Stimulated activated CD4-positive, alpha-beta T cell treated with anti-CD3 and anti-CD28 coated beads, TNF-alpha, amount 100 ng/mL, for 48 hours (primary cell): ENCODE measurements around the gene TRPV5.
"Not testable (repeated sequence)": the region's sequence is repeated elsewhere in the genome, so short reads cannot be mapped to it uniquely, and the experiment has no call there.

ENCODE experiments used
- DNase-seq, 3 donors: peaks; one replicate each; pipeline ENCODE4 v3.0.0-alpha.2; 2020; ENCODE audit warnings: low read depth in 3 of 3

TRPV5 gene

DNA sequence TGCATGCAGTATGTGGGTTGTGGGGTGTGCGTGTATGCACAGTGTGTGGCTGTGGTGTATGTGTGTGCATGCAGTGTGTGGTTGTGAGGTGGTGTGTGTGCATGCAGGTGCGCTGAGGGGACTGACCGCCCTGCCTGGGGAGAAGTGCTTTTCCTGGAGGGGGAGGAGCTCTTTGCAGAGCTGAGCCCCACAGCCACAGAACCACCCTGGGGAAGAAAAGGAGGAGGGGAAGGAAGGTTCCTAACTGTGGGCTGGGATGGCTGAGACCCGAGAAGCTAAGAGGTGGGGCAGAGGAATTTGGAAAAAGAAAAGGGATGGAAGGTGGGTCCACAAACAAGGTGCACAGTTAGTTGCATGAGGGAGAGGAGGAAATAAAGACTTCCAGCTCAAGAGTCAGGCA lies at the start of gene TRPV5:
Gene TRPV5, minus strand, starts transcription at position 123 of the 400 bp plus-strand sequence. CDS start 287 bp downstream, outside the sequence.
- DNase-seq, result no peak

DNA sequence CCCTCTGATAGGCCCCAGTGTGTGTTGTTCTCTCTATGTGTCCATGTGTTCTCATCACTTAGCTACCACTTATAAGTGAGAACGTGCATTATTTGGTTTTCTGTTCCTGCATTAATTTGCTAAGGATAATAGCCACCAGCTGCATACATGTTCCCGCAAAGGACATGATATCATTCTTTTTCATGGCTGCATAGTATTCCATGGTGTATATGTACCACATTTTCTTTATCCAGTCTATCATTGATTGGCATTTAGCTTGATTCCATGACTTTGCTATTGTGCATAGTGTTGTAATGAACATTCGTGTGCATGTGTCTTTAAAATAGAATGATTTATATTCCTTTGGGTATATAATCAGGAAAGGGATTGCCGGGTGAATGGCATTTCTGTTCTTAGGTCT lies 44.9 kb upstream of the TRPV5 start:
- DNase-seq, result not testable (repeated sequence)

DNA sequence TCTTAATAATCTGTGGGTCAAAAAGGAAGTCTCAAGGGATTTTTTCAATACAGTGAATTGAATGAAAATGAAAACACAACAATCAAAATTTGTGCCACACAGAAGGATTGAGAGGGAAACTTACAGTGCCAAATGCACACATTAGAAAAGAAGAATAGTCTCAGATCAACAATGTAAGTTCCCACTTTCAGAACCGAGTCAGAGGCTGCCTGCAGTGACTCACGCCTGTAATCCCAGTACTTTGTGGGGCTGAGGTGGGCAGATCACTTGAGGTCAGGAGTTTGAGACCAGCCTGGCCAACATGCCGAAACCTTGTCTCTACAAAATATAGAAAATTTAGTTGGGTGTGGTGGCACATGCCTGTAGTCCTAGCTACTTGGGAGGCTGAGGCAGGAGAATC lies 41.1 kb upstream of the TRPV5 start:
- no peak for DNase-seq

DNA sequence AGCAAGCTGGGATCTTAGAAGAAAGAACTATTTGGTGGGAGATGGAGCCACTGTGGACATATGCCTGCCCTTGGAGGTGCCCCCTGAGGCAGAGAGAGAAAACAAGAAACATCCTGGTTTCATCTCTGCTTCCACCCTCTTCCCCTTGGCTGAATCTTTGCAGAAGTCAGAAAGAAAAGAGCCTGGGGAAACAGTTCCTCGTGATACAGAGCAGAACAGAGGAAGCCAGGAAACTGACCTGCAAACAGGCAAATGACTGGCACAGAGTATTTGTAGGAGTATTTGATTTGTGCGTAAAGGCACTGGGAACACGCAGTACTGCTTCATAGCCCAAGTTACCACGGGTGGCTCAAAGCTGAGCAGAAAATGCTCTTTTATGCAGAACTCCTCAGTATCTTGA lies 35.6 kb upstream of the TRPV5 start:
- no peak for DNase-seq

DNA sequence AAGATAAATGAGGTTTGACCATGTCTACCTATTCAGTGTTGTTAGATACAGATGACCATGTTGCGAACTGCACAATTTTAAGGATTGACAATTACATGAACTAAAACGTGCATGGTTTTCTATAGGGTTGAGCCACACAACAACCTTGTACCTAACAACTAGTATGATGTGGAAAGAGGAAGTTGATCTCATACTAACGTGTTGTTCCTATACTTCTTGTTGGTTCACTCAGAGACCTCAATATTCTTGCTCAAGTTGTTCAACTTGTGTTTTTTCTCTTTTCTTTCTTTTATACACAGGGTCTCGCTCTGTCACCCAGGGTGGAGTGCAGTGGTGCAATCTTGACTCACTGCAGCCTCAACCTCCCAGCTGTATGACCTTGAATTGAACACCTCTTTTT lies 34.7 kb upstream of the TRPV5 start:
- DNase-seq, result no peak

DNA sequence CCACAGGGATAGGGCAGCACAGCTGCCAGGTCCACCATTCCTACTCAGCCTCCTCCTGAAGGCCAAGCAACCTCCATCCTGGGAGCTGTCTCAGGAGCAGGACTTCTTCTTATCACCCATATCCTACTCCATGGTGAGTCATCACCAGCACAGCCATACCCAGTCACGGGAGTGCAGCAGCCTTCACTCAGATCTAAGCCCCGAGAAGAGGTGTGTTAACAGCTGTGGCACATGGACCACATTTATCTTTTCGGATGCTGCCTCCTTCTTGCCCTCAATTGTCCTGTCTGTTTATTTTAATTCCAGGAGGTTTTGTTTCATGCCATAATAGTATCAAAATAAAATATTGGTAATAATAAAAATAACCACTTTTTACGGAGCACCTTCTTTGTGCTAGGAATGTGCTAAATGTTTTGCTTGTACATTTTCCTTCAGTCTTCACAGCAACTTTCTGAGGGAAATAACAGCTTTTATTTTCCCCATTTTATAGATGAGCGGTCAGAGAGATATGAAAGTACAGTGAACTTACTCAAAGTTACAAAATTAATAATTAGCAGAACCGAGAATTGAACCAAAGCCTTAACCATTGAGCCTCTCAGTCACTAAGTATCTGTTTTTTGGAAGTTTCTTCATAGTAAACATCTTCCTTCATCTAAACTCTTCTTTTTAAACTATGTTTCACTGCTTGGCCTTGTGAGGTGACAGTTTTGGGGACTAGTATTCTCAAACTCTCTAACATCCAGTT lies 31.1 kb upstream of the TRPV5 start:
- no peak for DNase-seq

DNA sequence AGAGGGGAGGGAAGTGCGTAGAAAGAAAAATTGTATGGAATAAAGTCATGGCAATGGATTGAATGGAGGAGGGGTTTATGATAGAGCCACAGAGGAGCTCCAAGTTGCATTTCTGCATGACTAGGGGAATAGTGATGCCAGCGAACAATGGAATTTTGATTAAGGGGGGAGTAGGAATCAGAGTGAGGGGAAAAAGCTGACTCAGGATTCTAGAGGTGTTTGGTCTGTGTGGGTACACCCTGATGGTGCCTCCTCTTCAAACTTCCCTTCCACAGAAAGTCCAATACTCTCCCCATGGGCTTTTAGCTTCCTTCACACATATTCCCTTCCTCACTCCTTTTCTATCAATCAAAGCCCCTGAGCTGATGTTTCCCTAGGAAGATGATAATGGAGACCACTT lies 30.4 kb upstream of the TRPV5 start:
- DNase-seq, result no peak

DNA sequence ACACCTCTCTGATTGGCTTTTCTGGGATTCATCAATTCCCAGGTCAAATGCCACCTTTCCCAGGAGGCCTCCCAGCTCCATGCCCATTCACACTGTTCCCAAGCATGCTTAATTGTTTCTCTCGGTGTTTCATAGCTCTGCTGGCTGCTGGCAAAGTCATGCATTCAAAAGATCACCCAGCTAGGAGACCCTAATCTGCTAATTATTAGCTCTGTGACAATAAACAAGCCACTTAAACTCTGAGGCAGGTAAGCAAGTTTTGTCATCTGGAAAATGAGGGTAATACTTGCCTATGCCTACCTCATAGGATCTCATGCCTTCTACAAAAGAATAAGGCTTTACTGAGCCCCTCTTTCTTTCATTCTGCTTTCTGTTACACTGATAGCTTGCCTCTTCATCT lies 29.4 kb upstream of the TRPV5 start:
- DNase-seq, result no peak

DNA sequence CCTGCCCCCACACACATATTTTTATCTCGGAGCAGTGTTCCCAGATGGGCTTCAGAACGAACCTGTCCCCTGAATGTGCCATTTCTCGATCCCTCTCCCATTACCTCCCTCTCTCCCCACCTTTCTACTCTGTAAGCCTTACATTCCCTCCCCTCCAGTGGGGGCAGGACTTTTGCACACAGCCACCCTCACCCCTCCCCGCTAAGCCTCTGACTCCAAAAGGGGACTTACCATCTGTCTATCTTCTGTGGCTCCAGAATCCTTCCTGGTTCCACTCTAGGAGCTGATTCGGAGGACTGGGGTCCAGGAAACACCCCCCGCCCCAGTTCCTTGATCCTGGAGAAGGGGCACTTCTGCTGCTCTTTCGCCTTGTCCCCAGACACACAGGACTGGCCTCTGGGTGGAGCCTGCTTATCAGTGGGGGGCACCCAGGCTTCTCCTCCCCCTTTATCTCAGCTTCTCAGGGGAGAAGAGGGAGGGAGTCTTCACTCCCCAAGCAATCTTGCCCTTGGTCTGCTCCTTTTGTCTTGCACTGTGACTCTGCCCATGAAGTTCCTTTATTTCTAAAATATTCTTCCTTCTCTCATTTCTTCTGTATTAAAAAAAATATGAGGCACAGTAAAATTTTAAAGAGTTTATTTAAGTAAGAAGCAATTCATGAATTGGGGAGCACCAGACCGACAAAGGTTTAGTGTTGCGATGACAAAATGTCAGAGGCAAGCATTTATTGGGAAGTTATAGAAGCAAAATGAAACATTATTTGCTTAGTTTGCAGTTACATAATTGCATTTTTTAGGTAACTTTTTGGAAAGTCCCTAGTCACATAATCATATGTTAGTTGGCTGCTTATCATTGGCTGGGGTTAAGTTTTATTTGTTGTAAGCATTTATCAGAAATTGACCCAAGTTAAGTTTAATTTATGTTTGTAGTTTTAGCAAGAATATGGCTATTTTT lies 28.7 kb upstream of the TRPV5 start, which contains the start of gene KEL:
Gene KEL, minus strand, starts transcription at position 391 of the 954 bp plus-strand sequence. Its CDS starts 157 bp downstream, at position 234.
- no peak for DNase-seq

DNA sequence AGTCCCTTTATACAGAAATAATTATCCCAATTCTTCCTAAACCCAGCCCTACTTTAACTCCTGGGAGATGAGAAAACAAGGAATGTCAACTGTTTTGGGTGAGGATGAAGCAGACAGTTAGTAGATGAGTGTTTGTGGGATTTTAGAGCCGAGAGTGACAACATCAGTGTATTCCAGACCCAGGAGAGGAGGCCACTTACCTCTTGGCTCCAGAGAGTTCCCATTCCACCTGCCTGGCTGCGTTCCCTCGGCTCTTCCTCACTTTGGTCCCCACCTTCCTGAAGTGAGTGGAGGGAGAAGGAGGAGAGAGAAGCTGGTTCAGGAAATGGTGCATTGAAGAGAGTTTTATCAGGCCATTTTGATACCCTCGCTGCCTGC lies 28.0 kb upstream of the TRPV5 start:
- no peak for DNase-seq

DNA sequence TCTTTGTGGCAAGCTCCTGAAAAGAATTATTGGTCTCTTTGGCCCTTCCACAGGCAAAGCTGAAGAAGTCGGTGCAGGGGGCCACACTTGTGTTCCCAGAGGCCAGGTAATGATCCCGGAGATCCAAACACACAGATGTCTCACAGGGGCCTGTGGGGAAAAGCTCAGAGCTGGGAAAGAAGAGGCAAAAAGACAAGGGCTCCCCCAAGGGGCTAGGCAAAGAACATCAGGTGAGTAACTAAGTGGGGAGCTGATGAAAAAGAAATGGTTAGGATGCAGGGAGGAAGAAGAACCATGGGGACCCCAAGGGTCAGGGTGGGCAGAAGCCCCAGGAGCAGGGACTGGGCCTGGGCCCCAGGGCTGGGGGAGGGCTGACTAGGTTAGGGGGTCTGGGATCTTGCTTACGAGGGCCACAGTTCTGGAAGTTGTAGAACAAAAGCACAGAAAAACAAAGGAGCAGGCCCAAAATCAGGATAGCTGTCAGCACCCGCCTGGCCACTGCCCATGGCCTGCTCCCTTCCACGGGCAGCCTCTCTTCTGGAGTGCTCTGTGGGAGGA lies 27.5 kb upstream of the TRPV5 start:
- DNase-seq, result no peak

DNA sequence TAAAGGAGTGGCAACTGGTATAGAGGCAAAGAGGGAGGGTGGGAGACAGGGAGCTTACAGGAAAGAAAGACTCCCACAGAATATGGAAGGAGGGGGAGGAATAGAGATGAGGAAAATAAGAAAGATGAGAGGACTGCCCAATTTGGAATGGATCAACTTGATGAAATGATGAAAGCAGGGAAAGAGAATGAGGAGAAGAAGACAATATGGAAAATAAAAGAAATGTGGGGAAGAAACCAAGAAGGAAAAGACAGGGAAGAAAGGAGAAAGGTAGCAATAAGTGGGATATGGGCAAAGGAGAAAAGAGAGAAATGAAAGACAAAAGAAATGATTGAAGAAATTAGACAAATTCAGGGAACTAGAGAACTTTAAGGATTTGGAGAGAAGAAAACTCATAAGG lies 25.7 kb upstream of the TRPV5 start:
- DNase-seq, result no peak

DNA sequence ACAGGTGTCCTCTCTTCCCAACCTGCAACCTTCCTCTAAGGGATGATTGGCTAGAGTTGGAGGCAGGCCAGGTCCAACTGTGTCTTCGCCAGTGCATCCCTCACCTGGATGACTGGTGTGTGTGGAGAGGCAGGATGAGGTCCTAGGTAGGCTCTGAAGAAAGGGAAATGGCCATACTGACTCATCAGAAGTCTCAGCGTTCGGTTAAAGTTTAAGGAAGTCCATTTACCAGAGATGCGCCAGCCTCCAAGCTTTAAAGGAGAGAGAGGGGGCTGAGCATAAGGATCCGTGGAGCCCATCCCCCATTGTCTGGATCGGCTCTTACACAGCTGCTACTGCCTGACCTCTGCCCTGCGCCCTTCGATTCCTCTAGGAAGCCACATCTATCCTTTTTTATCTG lies 24.2 kb upstream of the TRPV5 start:
- no peak for DNase-seq

DNA sequence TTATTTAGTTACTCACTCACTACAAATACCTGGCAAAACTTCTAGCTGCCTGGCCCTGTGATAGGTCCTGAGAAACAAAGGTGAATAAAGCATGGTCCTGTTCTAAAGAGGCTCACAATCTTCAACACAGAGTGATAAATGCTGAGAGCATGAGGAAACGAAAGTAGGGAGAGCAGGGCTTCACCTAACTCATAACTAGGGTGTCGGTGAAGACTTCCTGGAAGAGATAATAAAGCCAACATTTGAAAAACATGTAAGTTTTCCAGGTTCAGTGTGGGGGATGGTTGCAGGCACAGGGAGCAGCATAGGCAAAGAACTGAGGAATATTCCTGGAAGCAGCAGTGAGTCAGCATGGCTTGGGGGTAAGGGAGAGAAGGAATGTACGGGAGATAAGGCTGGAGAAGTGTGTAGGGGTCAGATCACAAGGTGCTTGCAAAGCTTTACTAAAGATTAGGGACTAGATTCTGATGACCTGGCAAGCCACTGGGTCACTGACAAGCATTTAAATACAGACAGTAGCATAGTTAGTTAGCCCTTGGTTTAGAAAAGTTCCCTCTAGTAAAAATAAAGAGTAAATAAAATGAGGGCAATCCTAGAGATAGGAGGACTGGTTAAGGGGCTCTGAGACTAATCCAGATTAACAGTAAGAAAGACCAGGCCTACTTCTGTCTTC lies 23.5 kb upstream of the TRPV5 start:
- no peak for DNase-seq

DNA sequence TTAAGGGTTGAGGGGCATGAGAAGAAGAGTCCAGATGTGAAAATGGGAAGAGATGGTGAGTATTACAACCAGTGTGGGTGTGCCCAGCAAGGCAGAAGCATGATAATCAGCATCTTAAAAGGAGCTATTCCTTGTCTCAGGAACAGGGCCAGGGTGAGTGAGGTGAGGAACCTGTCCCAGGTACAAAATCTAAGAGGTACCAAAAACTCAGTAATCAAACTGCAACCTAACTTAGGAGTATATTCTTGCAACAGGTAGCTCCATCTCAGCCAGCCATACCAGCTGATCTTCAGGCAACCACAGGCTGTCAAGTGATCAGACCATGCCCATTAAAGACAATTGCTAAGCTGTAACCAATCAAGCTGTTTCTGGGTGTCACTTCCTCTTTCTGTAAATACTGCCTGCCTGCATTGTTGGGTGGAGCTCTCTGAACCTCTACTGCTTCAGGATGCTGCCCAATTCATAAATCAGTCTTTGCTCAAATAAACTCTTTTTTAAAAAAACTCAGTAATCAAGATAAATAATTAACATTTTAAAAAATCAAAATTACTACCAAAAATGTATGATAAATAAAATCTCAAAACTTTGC lies 21.2 kb upstream of the TRPV5 start:
- DNase-seq, result no peak

DNA sequence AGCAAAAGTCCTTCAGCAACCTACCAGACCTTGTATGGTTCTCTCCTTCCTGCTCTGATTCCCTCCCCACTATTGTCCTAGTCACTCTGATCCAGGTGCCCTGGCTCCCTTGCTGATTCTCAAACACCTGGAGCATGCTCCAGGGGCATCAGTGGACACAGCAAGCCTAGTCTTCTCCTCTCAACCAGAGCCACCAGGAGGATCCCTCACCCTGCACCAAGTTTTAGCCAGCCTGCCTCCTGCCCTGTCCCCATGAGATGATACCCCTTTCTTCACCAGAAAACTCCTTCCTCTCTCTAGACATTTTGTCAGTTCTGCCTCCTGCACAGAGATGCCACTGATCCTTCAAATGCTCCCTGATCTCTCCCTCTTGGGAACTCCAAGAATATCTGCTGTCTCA lies 16.7 kb upstream of the TRPV5 start:
- no peak for DNase-seq

DNA sequence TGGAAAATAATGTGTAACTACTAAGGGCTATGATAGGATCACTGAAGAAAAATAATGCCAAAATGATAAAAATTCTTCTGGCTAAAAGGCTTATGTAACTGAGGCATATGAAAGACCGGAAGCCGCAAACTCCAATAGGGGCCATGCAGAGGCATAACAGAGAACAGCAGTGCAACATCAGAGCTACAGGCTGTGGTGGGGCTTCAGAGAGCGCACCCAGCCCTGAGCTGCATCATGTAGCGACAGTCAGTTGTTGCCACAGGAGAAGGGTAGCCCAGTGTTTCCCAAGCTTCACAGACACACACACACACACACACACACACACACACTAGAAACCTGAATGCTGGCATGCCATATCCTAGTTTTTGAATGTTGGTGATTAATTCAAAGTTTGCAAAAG lies 15.1 kb upstream of the TRPV5 start:
- no peak for DNase-seq

DNA sequence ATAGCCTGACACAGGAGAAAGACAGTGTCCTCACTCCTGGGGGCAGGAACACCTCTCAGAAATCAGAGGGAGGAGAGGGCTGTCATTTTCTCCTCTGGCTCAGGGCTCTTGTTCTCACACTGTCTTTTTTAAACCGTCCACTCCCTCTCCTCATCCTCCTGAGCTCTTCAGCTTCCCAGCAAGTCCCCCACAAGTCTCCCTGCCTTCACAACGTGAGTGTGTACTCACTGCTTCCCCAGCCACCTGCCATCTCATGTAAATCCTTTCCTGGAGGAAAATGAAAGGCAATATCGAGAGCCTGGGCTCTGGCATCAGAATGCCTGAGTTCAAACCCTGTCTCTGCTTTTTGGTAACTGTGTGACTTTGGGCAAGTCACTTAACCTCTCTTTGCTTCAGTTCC lies 11.5 kb upstream of the TRPV5 start:
- DNase-seq, result no peak

DNA sequence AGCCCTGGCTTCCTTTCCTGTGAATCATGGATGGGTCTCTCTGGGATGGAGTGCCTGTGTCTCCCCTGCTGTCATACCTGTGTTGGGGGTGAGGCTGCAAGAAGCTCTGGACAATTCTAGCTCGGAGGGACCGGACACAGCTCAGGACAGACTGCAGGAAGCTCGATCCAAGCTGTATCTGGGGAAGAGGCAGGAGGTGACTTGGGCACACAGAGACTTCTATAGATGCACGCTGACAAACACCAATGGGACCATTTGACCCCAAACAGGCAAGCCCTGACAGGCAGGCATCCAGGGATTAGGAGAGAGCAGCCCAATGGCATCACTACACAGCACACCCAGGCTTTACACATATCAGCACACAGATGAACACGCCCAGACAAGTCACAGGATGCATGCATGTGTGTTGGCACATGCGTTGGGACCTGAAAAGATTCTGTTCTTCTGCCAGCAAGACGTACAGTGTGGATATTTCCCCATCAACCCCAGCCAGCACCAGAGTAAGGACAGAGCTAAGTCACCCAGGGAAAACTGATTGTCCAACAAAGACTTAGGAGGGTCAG lies 10.2 kb upstream of the TRPV5 start:
- no peak for DNase-seq

DNA sequence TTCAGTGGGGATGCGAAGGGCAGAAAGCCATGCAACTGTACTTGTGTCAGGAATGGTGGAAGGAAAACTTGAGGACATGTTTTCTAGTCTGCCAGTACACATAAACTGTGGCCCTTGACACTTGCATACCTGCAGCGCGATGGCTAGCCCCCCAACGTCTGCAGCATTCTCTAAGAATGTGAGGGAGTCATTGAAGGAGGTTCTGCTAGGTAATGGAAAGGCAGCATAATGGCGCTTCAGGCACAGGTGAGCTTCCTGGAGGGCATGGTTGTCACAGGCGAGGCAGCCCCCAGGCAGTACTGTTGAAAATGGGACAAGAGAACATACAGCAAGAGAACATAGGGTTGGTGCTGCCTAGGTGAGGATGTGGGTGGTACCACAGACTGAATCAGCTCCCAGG lies 9.2 kb upstream of the TRPV5 start:
- DNase-seq, result no peak

DNA sequence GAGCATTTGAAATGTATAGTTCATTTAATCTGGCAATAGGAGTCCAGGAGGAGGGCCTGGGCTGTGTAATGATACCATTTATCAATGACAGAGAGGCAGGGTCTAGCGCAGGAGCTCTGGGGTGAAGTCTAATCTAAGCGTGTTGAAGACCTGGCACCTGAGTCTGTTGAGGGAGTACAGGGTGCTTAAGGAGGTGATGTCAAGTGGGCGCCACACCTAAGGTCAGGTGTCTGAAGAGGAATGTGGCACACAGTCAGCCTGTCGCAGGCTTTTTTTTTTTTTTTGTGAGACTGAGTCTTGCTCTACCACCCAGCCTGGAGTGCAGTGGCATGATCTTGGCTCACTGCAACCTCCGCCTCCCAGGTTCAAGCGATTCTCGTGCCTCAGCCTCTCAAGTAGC lies 8.0 kb upstream of the TRPV5 start:
- DNase-seq, result no peak
